Activated CD4-positive, alpha-beta T cell treated with anti-CD3 and anti-CD28 coated beads, Interleukin-2, amount 50 U/mL, for 1 hour (primary cell): ENCODE data around the gene PTPRK.
"Not testable (repeated sequence)": the region's sequence is repeated elsewhere in the genome, so short reads cannot be mapped to it uniquely, and the experiment has no call there.

Experiments
- DNase-seq: peaks from one replicate; pipeline ENCODE4 v3.0.0-alpha.2; 2020

PTPRK gene

DNA sequence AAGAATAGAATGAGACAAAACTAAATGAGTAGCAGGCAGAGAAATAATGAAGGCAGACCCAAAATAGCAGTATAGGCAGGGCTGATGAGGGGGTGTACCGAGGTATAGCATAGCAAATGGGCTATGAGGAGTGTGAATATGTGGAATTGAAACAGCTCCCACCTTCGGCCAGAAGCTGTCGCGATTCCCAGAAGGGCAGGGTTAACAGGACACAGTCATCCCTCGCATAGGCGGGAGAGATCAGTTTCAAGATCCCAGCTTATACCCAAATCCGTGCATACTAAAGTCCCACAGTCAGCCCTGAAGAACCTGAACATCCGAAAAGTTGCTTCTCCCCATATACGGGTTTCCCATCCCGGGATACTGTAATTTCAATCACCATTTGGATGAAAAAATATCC, 82.7 kb downstream of the PTPRK start:
- DNase-seq = no peak

GRCh38 chr6:128434752-128435151, 85.6 kb downstream of the PTPRK start:
- not testable (repeated sequence) for DNase-seq

GRCh38 chr6:128432394-128432793, 88.0 kb downstream of the PTPRK start:
- no peak for DNase-seq

- DNase-seq = no peak
Observed at GRCh38 chr6:128427139-128427538, 93.3 kb downstream of the PTPRK start.

GRCh38 chr6:128425856-128426255, 94.5 kb downstream of the PTPRK start:
- DNase-seq = no peak

GRCh38 chr6:128422871-128423270, 97.5 kb downstream of the PTPRK start:
- no peak for DNase-seq

GRCh38 chr6:128422200-128422599, 98.2 kb downstream of the PTPRK start:
- DNase-seq = no peak

DNA sequence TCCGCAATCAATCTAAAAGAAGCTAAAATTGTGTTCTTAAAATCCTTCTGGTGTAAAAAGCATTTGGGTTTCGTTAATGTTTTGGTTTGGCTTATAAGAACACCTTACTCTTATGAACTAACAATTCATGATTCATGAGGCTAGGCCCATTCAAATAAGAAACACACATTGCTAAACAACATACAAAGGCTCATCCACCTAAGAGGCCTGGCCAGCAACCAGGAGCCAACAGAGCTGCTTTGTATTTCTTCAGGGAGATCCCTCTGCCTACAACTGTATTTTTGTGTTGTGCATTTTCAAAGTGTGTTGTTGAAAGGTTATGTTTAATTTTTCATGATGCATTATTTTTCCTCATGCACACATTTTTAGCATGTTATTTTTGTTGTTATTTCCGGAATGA, 98.6 kb downstream of the PTPRK start:
- DNase-seq = no peak

DNA sequence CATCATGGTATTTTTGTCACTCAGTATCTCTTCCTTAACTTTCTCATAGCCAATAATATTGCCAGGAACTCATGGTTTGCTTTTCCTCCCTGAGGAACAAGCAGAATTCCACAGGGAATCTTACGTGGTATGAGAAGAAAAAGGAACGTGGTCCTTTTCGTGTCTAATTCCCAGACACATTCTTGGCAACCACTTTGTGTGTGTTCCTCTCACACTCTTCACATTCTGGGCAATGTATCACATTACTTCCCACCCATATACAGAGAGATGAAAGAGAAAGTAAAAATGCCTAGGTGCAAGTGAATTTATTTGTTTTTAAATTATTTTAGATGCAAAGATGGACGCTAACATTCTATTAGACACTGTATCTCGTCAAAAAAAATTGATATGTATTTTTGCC, 102.7 kb downstream of the PTPRK start:
- DNase-seq = no peak

GRCh38 chr6:128415387-128415786, 105.0 kb downstream of the PTPRK start:
- DNase-seq = no peak

GRCh38 chr6:128414943-128415342, 105.5 kb downstream of the PTPRK start:
- no peak for DNase-seq

- no peak for DNase-seq
Observed at GRCh38 chr6:128413291-128413690, 107.1 kb downstream of the PTPRK start.

DNA sequence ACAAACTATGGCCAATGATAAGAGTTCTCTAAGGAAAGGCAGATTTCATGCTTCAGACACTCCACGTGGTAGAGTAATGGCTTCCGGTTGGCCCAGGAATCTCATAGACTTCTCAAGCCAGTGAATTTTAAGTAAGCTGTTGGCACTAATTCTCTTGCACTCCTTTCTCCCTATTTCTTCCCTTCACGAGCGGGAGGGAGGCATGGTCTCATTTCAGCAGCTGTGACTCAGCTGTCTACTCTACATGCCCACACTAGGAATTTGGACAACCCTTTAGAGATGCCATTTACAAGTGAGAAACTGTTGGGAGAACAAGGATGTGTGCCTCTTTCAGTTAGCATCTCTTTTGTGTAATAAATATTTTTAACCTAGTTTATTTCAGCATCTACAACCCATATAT, 107.7 kb downstream of the PTPRK start:
- DNase-seq = no peak

GRCh38 chr6:128410584-128410983, 109.8 kb downstream of the PTPRK start:
- no peak for DNase-seq

DNA sequence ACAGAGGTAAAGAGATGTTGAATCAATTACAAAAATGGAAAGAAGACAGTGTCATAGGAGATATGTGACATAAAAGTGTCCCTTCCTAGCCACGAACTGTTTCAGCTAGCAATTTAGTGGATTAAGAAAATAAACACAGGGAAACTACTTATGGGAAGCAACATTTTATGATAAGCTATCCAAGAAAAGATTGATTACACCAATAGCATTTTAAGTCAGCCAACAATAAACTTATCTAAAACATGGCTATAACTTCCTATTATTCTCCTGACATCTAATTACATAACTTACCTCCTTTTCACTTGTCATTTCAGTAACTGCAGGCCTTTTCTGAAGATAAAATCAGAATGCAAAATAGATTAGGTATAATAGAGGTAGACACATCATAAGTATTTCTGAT, 111.4 kb downstream of the PTPRK start:
- DNase-seq = no peak

- DNase-seq = no peak
Observed at GRCh38 chr6:128406453-128406852, 113.9 kb downstream of the PTPRK start.

GRCh38 chr6:128403618-128404444, 116.6 kb downstream of the PTPRK start:
- DNase-seq = no peak

GRCh38 chr6:128400875-128401274, 119.5 kb downstream of the PTPRK start:
- no peak for DNase-seq

GRCh38 chr6:128397996-128398395, 122.4 kb downstream of the PTPRK start:
- DNase-seq = no peak

- DNase-seq = no peak
Observed at GRCh38 chr6:128395596-128395995, 124.8 kb downstream of the PTPRK start.

GRCh38 chr6:128395188-128395587, 125.2 kb downstream of the PTPRK start:
- no peak for DNase-seq

DNA sequence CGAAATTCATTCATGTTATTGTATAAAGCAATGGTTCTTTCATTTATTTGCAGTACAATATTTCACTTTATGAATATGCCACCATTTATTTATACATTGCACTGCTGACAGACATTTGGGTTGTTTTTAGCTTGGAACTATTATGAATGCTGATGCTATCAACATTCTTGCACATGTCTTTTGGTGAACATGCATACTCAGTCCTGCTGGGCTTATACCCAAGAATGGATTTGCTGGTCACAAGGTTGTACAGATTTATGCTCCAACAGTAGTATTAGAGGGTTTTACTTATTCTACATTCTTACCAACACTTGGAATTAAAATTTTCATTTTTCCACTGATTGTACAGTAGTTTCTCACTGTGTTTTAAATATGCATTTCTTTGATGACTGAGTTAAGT, 126.2 kb downstream of the PTPRK start:
- no peak for DNase-seq

DNA sequence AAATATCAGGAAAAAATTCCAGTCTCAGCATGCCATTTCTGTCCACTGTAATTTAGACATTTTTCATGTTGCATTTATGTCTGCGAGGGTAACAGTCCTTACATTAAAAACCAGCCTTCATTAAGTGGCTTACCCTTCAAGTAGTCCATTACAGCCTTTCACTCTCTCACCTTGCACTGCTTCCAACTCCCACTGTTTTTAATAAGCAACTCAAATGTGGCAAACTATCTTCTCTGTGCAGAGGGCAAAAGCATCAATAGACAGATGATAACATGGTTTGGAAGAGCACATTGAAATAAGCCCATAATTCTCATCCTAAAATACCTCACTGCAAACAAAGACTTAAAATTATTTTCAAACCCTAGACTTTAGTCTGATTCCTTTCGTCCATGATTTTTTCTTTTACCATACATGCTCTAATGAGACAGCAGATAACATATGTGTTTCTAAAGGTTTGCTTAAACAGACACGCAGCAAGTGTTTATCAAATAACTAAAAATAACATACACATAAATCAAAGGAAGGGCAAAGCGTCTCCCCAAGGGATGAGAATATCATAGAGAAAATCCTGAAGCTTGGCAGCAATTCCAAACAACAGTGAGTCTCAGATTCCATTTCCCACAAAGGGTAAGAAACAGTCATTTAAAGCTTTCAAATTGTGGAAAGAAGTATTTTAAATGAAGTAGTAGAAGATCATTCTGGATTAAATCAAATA, 130.4 kb downstream of the PTPRK start:
- DNase-seq = no peak

DNA sequence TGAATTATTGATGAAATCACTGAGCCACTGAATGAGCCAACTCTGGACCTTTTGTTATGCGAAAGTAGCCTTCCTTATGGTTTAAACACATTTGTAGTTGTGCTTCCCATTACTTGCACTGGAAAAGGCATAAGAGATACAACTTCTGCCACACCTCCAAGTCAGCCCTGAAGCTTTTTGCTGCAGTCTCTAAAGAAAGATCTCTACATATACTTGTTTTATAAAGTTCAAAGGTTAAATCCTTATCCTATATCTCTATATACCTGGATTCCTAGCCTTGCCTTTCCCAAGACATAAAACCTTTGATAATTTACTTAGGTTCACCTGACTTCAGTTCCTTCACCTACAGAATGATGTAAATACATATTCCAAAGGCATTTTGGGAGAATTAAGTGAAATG, 132.0 kb downstream of the PTPRK start:
- DNase-seq = no peak

DNA sequence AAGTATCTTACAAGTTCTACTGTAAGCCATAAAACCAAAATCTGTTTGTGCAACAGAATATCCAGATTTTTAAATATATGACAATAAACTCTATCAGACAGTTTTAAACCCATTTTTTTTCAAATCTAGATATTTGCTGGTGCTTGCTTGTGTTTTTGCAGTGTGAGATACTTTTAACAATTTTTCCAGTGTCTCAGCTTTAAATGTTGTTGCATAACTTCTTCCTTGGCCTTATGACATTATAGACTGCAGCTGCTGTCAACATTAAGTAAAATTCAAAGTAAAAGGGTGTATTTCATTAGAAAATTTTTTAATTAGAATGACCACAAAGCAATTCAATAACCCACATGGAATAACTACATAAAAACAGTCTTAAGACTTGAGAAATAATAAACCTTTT, 139.5 kb downstream of the PTPRK start:
- DNase-seq = no peak
